Adrenal gland (tissue), 12 donors: Measurements from ENCODE around the gene MPP1. TPM values are rescaled to one million over a fixed set of nuclear protein-coding genes. Genes with fewer than 3 reads are reported as not detected.

Experiments used
- DNase-seq, 7 donors: peaks; one replicate each; pipeline ENCODE4 v3.0.0-alpha.2; 2019 to 2020
- H3K27ac ChIP-seq, 5 donors: fragments of 200-600 bp; sonication (generic) in 4 of 5; 1 replicate in 3 of 5; 2 replicates in 2 of 5; pipeline versions ENCODE4 v1.5.1 to v1.8.0; 2016 to 2020; ENCODE audit warnings: mild to moderate bottlenecking in 1 of 5
- H3K27me3 ChIP-seq: fragments of 200-600 bp; 2 replicates; pipeline ENCODE4 v1.8.0; 2021
- H3K36me3 ChIP-seq, 2 donors: fragments of 200-600 bp; replicated peaks in 1 of 2; 1 replicate in 1 of 2; 2 replicates in 1 of 2; pipeline versions ENCODE4 v1.5.1 to v1.8.0; 2018 to 2022
- H3K4me1 ChIP-seq, 2 donors: fragments of 200-600 bp; replicated peaks in 1 of 2; 1 replicate in 1 of 2; 2 replicates in 1 of 2; pipeline versions ENCODE4 v1.5.1 to v1.8.0; 2018 to 2021
- H3K4me3 ChIP-seq, 4 donors: fragments of 200-600 bp; sonication (generic) in 3 of 4; one replicate each; pipeline ENCODE4 v1.5.1; 2016 to 2018
- H3K9me3 ChIP-seq, 3 donors: fragments of 200-600 bp; sonication (generic) in 1 of 3; replicated peaks in 1 of 3; 1 replicate in 2 of 3; 2 replicates in 1 of 3; pipeline versions ENCODE4 v1.5.1 to v1.8.0; 2016 to 2021
- POLR2A ChIP-seq, 2 donors: fragments of 450-650 bp; IDR thresholded peaks; one replicate each; pipeline ENCODE4 v1.6.1; 2017; ENCODE audit warnings: antibody characterized with exemption in 2 of 2, mild to moderate bottlenecking in 2 of 2, moderate library complexity in 1 of 2
- WGBS, 4 donors: extraction: QIAGEN DNeasy Blood & Tissue Kit in 2 of 4; methylation state at CpG; one replicate each; pipeline versions ENCODE4 v1.1.5 to v1.1.7; 2013 to 2017; 5-methylcytosine and 5-hydroxymethylcytosine counted together
- intact Hi-C, 2 donors: fragments of 100-400 bp; cut with DNase I; formaldehyde crosslinking; loops; one replicate each; pipeline versions ENCODE4 v1.14.1 to v1.15.0; 2022 to 2023
- polyA plus RNA-seq, 3 donors: library from polyadenylated mRNA; stranded (reverse); fragments of 200-250 nt in 2 of 3; fragments of 350-450 nt in 1 of 3; fragmentation: Illumina TruSeq in 1 of 3; extraction: RNeasy Lipid Tissue Mini Kit (QIAGEN cat#74804) in 1 of 3; gene quantifications; one replicate each; pipeline ENCODE4 v1.2.3, GENCODE V29; 2013 to 2014
- total RNA-seq, 9 donors: library from RNA; depleted of rRNA in 4 of 9; stranded (reverse); fragments of >200 nt in 4 of 9; fragments of 120-200 nt in 1 of 9; fragmentation: NEBNext Ultra II Directional in 1 of 9; extraction: Animal tissue kit (Norgen Biotek cat#: 25700) in 1 of 9; gene quantifications; one replicate each; pipeline versions ENCODE4 v1.1.0 to v1.2.4, GENCODE V29; 2013 to 2023
- TF ChIP-seq, protein P1 (sequence below), 6 experiments: fragments of 450-650 bp in 4 of 6; fragments of 200-600 bp in 2 of 6; sonication (generic) in 1 of 6; IDR thresholded peaks; 1 replicate in 5 of 6; 2 replicates in 1 of 6; pipeline versions ENCODE4 v1.5.1 to v1.8.0; 2016 to 2021; ENCODE audit warnings: antibody characterized with exemption in 6 of 6, mild to moderate bottlenecking in 2 of 6, moderate library complexity in 1 of 6
- donor health status: healthy with polysubstance abuse.
- donor health status: Bipolar disorder and iron deficiency.
- donor health status: DM: yes; HTN: yes; CAD: no.
- donor health status: DM: no; HTN: no; CAD: no.
- donor health status: DM: no; HTN: no; CAD: no.
- donor health status: DM: yes; HTN: yes; CAD: no.

The MPP1 gene
- total and polyA plus RNA-seq, 12 donors = 34.4 to 188 (median 57.6) TPM

GRCh38 chrX:154797006-154797405 is 8.3 kb downstream of the MPP1 start:
- H3K4me1 ChIP-seq = peaks cover 8 to 24% of the 10 kb centered on the region in 2 donors
- no peak for TF ChIP-seq POLR2A (IDR thresholded peaks at IDR 0.05)
- TF ChIP-seq, protein P1, sequence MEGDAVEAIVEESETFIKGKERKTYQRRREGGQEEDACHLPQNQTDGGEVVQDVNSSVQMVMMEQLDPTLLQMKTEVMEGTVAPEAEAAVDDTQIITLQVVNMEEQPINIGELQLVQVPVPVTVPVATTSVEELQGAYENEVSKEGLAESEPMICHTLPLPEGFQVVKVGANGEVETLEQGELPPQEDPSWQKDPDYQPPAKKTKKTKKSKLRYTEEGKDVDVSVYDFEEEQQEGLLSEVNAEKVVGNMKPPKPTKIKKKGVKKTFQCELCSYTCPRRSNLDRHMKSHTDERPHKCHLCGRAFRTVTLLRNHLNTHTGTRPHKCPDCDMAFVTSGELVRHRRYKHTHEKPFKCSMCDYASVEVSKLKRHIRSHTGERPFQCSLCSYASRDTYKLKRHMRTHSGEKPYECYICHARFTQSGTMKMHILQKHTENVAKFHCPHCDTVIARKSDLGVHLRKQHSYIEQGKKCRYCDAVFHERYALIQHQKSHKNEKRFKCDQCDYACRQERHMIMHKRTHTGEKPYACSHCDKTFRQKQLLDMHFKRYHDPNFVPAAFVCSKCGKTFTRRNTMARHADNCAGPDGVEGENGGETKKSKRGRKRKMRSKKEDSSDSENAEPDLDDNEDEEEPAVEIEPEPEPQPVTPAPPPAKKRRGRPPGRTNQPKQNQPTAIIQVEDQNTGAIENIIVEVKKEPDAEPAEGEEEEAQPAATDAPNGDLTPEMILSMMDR (IDR thresholded peaks at IDR 0.05) = no peak
- WGBS, 4 donors = 57 to 67% (median 62%) methylated on average over 6 of the region's 6 CpGs
- no peaks in the 10 kb centered on the region for H3K9me3 ChIP-seq
- H3K4me3 ChIP-seq = no peak overlapping the region
- intact Hi-C loops = no loop called here
- no peaks in the 10 kb centered on the region for H3K36me3 ChIP-seq
- no peak overlapping the region for H3K27ac ChIP-seq
- no peak for DNase-seq
- H3K27me3 ChIP-seq = no peaks in the 10 kb centered on the region

DNA sequence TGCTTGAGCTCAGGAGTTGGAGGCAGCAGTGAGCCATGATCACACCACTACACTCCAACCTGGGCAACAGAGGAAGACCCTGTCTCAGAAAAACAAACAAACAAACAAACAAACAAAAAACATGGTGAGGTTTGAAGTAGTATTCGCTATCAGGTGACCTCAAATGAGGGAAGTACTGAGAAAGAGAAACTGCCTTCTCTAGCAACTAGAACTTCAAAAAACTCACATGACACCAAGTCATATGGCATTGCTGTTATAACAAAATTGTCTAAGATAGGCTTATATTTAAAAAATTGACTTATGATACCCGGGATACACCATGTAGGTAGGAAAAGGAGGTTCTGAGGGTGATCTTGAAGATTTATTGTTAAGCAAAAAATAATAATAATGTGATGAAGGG is 10.3 kb downstream of the MPP1 start:
- Histone ChIP-seq H3K36me3 (no peaks in the 10 kb centered on the region), H3K27me3 (no peaks in the 10 kb centered on the region), H3K4me3 (no peak overlapping the region), H3K27ac (peak overlapping the region in 1 of 5 donors; percentile 7), H3K9me3 (no peaks in the 10 kb centered on the region), H3K4me1 (peaks cover 8 to 10% of the 10 kb centered on the region in 2 donors)
- intact Hi-C loops = no loop called here
- no peak for DNase-seq
- TF ChIP-seq POLR2A (IDR thresholded peaks at IDR 0.05) = no peak
- TF ChIP-seq, protein P1 (IDR thresholded peaks at IDR 0.05) = no peak
- 61 to 78% (median 71%) methylated on average over 2 of the region's 2 CpGs for WGBS, 4 donors

GRCh38 chrX:154793084-154793795 is 12.0 kb downstream of the MPP1 start:
- no peaks in the 10 kb centered on the region for H3K27me3 ChIP-seq
- peaks cover 0 to 4% of the 10 kb centered on the region in 2 donors for H3K36me3 ChIP-seq
- intact Hi-C loops = no loop called here
- 74 to 83% (median 82%) methylated on average over 7 of the region's 7 CpGs for WGBS, 4 donors
- no peak overlapping the region for H3K27ac ChIP-seq
- no peak overlapping the region for H3K4me3 ChIP-seq
- TF ChIP-seq, protein P1 (IDR thresholded peaks at IDR 0.05) = no peak
- no peak for TF ChIP-seq POLR2A (IDR thresholded peaks at IDR 0.05)
- peaks cover 0 to 3% of the 10 kb centered on the region in 2 donors for H3K4me1 ChIP-seq
- no peak for DNase-seq
- no peaks in the 10 kb centered on the region for H3K9me3 ChIP-seq

- Histone ChIP-seq H3K9me3 (no peaks in the 10 kb centered on the region), H3K4me3 (no peak overlapping the region), H3K27me3 (no peaks in the 10 kb centered on the region), H3K36me3 (peaks cover 0 to 4% of the 10 kb centered on the region in 2 donors), H3K4me1 (peaks cover 0 to 3% of the 10 kb centered on the region in 2 donors), H3K27ac (no peak overlapping the region)
- no peak for DNase-seq
- TF ChIP-seq, protein P1 (IDR thresholded peaks at IDR 0.05) = no peak
- TF ChIP-seq POLR2A (IDR thresholded peaks at IDR 0.05) = no peak
- intact Hi-C loops = no loop called here
- 71 to 92% (median 86%) methylated on average over 6 to 8 of the region's 8 CpGs for WGBS, 4 donors
These were observed 13.3 kb downstream of the MPP1 start for GRCh38 chrX:154791939-154792338.
